T-cell (primary cell): Measurements from ENCODE around the gene NSDHL. TPM values are rescaled to one million over a fixed set of nuclear protein-coding genes. Genes with fewer than 3 reads are reported as not detected.

Experiments used
- total RNA-seq, 35 experiments: library from RNA in 6 of 35; stranded (reverse) in 6 of 35; fragments of 120-200 nt in 1 of 35; gene quantifications; one replicate each; pipeline versions ENCODE4 v1.2.1 to v1.2.4 and lab custom pipeline; 2013 to 2026

NSDHL gene
- total RNA-seq, 5 donors from 2014 or later (not counting 1 experiment from before 2014, with no cell fraction given), result 3.1 to 8.1 (median 7.1) TPM

Other genes starting within 250 kb of the NSDHL start
- not detected for gene GABRQ, start 193.2 kb upstream of the NSDHL start, total RNA-seq
- gene MAGEA3, start 132.3 kb upstream of the NSDHL start, total RNA-seq, result under 1 TPM in 2 of 5 donors, not detected in 3; 0.28 to 0.33 TPM
- gene CSAG2, start 121.8 kb upstream of the NSDHL start, total RNA-seq, result not detected
- not detected for gene MAGEA2B, start 116.4 kb upstream of the NSDHL start, total RNA-seq
- gene CSAG1, start 97.3 kb upstream of the NSDHL start, total RNA-seq, result not detected
- under 1 TPM in 1 of 5 donors, not detected in 4; 0.13 TPM for gene MAGEA12, start 97.3 kb upstream of the NSDHL start, total RNA-seq
- gene MAGEA2, start 77.2 kb upstream of the NSDHL start, total RNA-seq, result under 1 TPM in 1 of 5 donors, not detected in 4; 0.19 TPM
- gene CSAG3, start 71.8 kb upstream of the NSDHL start, total RNA-seq, result not detected
- under 1 TPM in 1 of 5 donors, not detected in 4; 0.15 TPM for gene MAGEA6, start 61.4 kb upstream of the NSDHL start, total RNA-seq
- gene CETN2, start 306 bp upstream of the NSDHL start, total RNA-seq, result 1 to 10 TPM; 6.5 to 7.6 (median 6.9) TPM
- gene ZNF185, start 67.0 kb downstream of the NSDHL start, total RNA-seq, result 1 to 10 TPM; 1.9 to 3.3 (median 2.2) TPM
- gene PNMA5, start 163.1 kb downstream of the NSDHL start, total RNA-seq, result under 1 TPM in 1 of 5 donors, not detected in 4; 0.09 TPM
- 10 to 100 TPM in 1 of 5 donors, 1 to 10 TPM in 4; 4.6 to 15.2 (median 9.9) TPM for gene PNMA3, start 225.4 kb downstream of the NSDHL start, total RNA-seq
- gene PNMA6A, start 241.4 kb downstream of the NSDHL start, total RNA-seq, result under 1 TPM; 0.33 to 0.54 (median 0.47) TPM